HG02763 (cell line): ENCODE measurements around the gene C12orf57.

ENCODE experiments used
- ATAC-seq: cut with Tn5 transposase; IDR thresholded peaks from one replicate; pipeline ENCODE4 v1.9.1; 2021; ENCODE audit warnings: mild to moderate bottlenecking, moderate library complexity; ENCODE audit not compliant: unreplicated experiment

C12orf57 gene

DNA sequence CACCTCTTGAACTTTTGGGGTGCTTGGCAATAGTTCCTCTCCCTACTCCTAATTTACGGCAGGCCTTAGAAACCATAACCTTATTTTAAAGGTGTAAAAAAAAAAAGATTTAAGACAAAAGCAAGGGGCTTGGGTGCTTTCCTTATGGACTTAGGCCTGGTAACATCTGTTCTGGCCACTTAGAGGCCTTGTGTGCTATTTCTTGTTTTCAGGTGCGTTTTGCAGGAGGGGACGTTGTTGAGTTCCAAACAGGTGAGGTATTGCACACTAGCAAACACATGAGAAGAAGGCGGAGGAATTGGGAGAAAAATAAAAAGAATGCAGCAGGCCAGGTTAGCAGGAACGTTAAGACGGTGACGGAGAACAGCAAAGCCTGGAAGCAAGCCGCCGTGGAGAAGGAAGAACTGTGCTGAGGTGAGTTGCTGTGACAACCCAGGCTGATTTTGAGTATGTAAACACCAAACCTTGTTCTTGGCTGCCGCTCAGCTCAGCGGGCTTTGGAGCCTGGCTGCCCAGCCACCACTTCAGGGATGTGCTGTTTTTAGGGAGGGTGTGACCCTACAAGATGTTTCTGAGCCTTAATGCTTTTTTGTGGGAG is 44.2 kb downstream of the C12orf57 start:
- ATAC-seq = no peak
